Fibroblast of lung (primary cell): ENCODE results near the gene VRK2.

Experiments used
- CTCF ChIP-seq, 2 donors: IDR thresholded peaks in 1 of 2; conservative IDR thresholded peaks in 1 of 2; 1 replicate in 1 of 2; 2 replicates in 1 of 2; pipeline ENCODE4 v1.5.1; 2011 to 2012; ENCODE audit warnings: low read length in 2 of 2, control low read depth in 1 of 2, inconsistent platforms in 1 of 2, low read depth in 1 of 2, mild to moderate bottlenecking in 1 of 2
- EZH2 ChIP-seq: IDR thresholded peaks from 2 replicates; pipeline ENCODE4 v1.5.1; 2012; ENCODE audit warnings: low read length, control low read depth, mild to moderate bottlenecking; ENCODE audit errors: missing control alignments

GRCh38 chr2:58137221-58137620, 90.6 kb downstream of the VRK2 start:
- TF ChIP-seq CTCF (conservative IDR thresholded peaks at IDR 0.05 in 1 of 2, IDR thresholded peaks at IDR 0.05 in 1 of 2; ENCODE audit: low read depth in 1 of 2, low read length in 2 of 2) (no peak), EZH2 (no peak)
